ENCODE results near the gene PUSL1.

GRCh38 chr1:1355416-1355815 is 47.0 kb downstream of the PUSL1 start:
- TF ChIP-seq CTCF (IDR thresholded peaks at IDR 0.05): no peak
- TF ChIP-seq POLR2A (IDR thresholded peaks at IDR 0.05): no peak
- no peak for TF ChIP-seq POLR2AphosphoS5 (IDR thresholded peaks at IDR 0.05)
- TF ChIP-seq EP300 (IDR thresholded peaks at IDR 0.05): no peak

Data from stomach (tissue), 4 donors.